Fibroblast of lung (primary cell): ENCODE measurements around the gene OAF. TPM values are rescaled to one million over a fixed set of nuclear protein-coding genes. Genes with fewer than 3 reads are reported as not detected.

Experiments used
- DNase-seq, 2 donors: peaks; one replicate each; pipeline versions ENCODE4 v3.0.0 to v3.0.0-alpha.2; 2010; ENCODE audit warnings: low read depth in 2 of 2
- H2AFZ ChIP-seq: 2 replicates; pipeline ENCODE4 v1.5.1; 2012; ENCODE audit warnings: low read length, control low read depth, inconsistent platforms
- H3K27ac ChIP-seq: 2 replicates; pipeline ENCODE4 v1.5.1; 2011; ENCODE audit warnings: low read length, control low read depth; ENCODE audit not compliant: insufficient read depth
- H3K27me3 ChIP-seq: 2 replicates; pipeline ENCODE4 v1.5.1; 2011; ENCODE audit warnings: mild to moderate bottlenecking, low read length; ENCODE audit not compliant: control insufficient read depth, insufficient read depth
- H3K36me3 ChIP-seq: 2 replicates; pipeline ENCODE4 v1.5.1; 2011; ENCODE audit warnings: low read length; ENCODE audit not compliant: control insufficient read depth, insufficient read depth
- H3K4me1 ChIP-seq: 2 replicates; pipeline ENCODE4 v1.5.1; 2011; ENCODE audit warnings: low read length; ENCODE audit not compliant: control insufficient read depth, insufficient read depth; ENCODE audit errors: extremely low read depth
- H3K4me2 ChIP-seq: 2 replicates; pipeline ENCODE4 v1.5.1; 2011; ENCODE audit warnings: low read length, control low read depth; ENCODE audit not compliant: insufficient read depth; ENCODE audit errors: extremely low read depth
- H3K4me3 ChIP-seq, 4 experiments: fragments of 200-600 bp in 1 of 4; sonication (generic) in 1 of 4; replicated peaks in 1 of 4; 2 replicates each; pipeline ENCODE4 v1.5.1; 2011 to 2016; ENCODE audit warnings: low read length in 4 of 4, low read depth in 3 of 4, mild to moderate bottlenecking in 3 of 4, control low read depth in 2 of 4, inconsistent platforms in 1 of 4, mixed read lengths in 1 of 4; ENCODE audit not compliant: insufficient read depth in 1 of 4; ENCODE audit errors: control extremely low read depth in 1 of 4
- H3K79me2 ChIP-seq: 2 replicates; pipeline ENCODE4 v1.5.1; 2012; ENCODE audit warnings: mild to moderate bottlenecking, low read length, inconsistent platforms; ENCODE audit not compliant: control insufficient read depth, insufficient read depth
- H3K9ac ChIP-seq: 2 replicates; pipeline ENCODE4 v1.5.1; 2011; ENCODE audit warnings: mild to moderate bottlenecking, low read length, control low read depth; ENCODE audit not compliant: insufficient read depth
- H3K9me3 ChIP-seq: 2 replicates; pipeline ENCODE4 v1.5.1; 2012; ENCODE audit warnings: low read depth, low read length; ENCODE audit not compliant: control insufficient read depth, insufficient read depth
- H4K20me1 ChIP-seq: 2 replicates; pipeline ENCODE4 v1.5.1; 2011; ENCODE audit warnings: low read length; ENCODE audit not compliant: control insufficient read depth, insufficient read depth; ENCODE audit errors: extremely low read depth
- CTCF ChIP-seq, 2 donors: IDR thresholded peaks in 1 of 2; conservative IDR thresholded peaks in 1 of 2; 1 replicate in 1 of 2; 2 replicates in 1 of 2; pipeline ENCODE4 v1.5.1; 2011 to 2012; ENCODE audit warnings: low read length in 2 of 2, control low read depth in 1 of 2, inconsistent platforms in 1 of 2, low read depth in 1 of 2, mild to moderate bottlenecking in 1 of 2
- EZH2 ChIP-seq: IDR thresholded peaks from 2 replicates; pipeline ENCODE4 v1.5.1; 2012; ENCODE audit warnings: low read length, control low read depth, mild to moderate bottlenecking; ENCODE audit errors: missing control alignments
- polyA plus RNA-seq, 2 donors: library from polyadenylated mRNA; depleted of rRNA in 1 of 2; stranded (reverse) in 1 of 2; unstranded in 1 of 2; fragments of >200 nt; gene quantifications; 2 replicates each; pipeline ENCODE4 v1.2.1, GENCODE V29; 2011 to 2012; ENCODE audit warnings: missing spikeins in 1 of 2
- total RNA-seq: library from RNA; depleted of rRNA; stranded (reverse); fragments of >200 nt; gene quantifications from 2 replicates; pipeline ENCODE4 v1.2.1, GENCODE V29; 2014

OAF gene
- total and polyA plus RNA-seq, 2 donors (not counting 1 experiment from before 2014, with no cell fraction given), result 20.0 to 22.7 TPM

- DNase-seq, result no peak
- Histone ChIP-seq H3K27ac (no peak overlapping the region), H3K4me1 (peaks cover 6% of the 10 kb centered on the region), H3K9me3 (no peaks in the 10 kb centered on the region), H4K20me1 (no peaks in the 10 kb centered on the region), H3K4me2 (no peak overlapping the region), H3K4me3 (no peak overlapping the region), H3K9ac (no peak overlapping the region), H2AFZ (no peak overlapping the region), H3K27me3 (no peaks in the 10 kb centered on the region), H3K36me3 (peaks cover 4% of the 10 kb centered on the region), H3K79me2 (no peaks in the 10 kb centered on the region)
- TF ChIP-seq CTCF (conservative IDR thresholded peaks at IDR 0.05 in 1 of 2, IDR thresholded peaks at IDR 0.05 in 1 of 2; ENCODE audit: low read depth in 1 of 2, low read length in 2 of 2) (no peak), EZH2 (no peak)
Observed at GRCh38 chr11:120223793-120224192, 13.0 kb downstream of the OAF start.

- Histone ChIP-seq H3K9ac (no peak overlapping the region), H3K36me3 (peaks cover 6% of the 10 kb centered on the region), H3K4me1 (peaks cover 5% of the 10 kb centered on the region), H3K9me3 (no peaks in the 10 kb centered on the region), H3K27ac (no peak overlapping the region), H3K27me3 (no peaks in the 10 kb centered on the region), H4K20me1 (no peaks in the 10 kb centered on the region), H3K4me2 (no peak overlapping the region), H3K4me3 (no peak overlapping the region), H2AFZ (no peak overlapping the region), H3K79me2 (no peaks in the 10 kb centered on the region)
- TF ChIP-seq EZH2, result no peak
- no peak for TF ChIP-seq CTCF (conservative IDR thresholded peaks at IDR 0.05 in 1 of 2, IDR thresholded peaks at IDR 0.05 in 1 of 2; ENCODE audit: low read depth in 1 of 2, low read length in 2 of 2)
- no peak for DNase-seq
Observed at GRCh38 chr11:120224361-120224760, 13.5 kb downstream of the OAF start.

- peak in 1 of 2 donors; percentile 49 for DNase-seq
- no peaks in the 10 kb centered on the region for H3K27me3 ChIP-seq
- H3K36me3 ChIP-seq, result peaks cover 6% of the 10 kb centered on the region
- H2AFZ ChIP-seq, result no peak overlapping the region
- no peaks in the 10 kb centered on the region for H3K79me2 ChIP-seq
- no peak overlapping the region for H3K9ac ChIP-seq
- no peaks in the 10 kb centered on the region for H3K9me3 ChIP-seq
- H3K27ac ChIP-seq, result no peak overlapping the region
- H3K4me2 ChIP-seq, result no peak overlapping the region
- no peak overlapping the region for H3K4me3 ChIP-seq
- no peak for TF ChIP-seq CTCF (conservative IDR thresholded peaks at IDR 0.05 in 1 of 2, IDR thresholded peaks at IDR 0.05 in 1 of 2; ENCODE audit: low read depth in 1 of 2, low read length in 2 of 2)
- no peak for TF ChIP-seq EZH2
- H4K20me1 ChIP-seq, result no peaks in the 10 kb centered on the region
- H3K4me1 ChIP-seq, result no peaks in the 10 kb centered on the region
Observed at GRCh38 chr11:120224972-120225909, 14.4 kb downstream of the OAF start.
